PC-3 (cell line): Measurements from ENCODE around the gene LEKR1. TPM values are rescaled to one million over a fixed set of nuclear protein-coding genes. Genes with fewer than 3 reads are reported as not detected.

ENCODE experiments used
- ATAC-seq: fragments of 200-7000 bp; cut with Tn5 transposase; 2 replicates; pipeline ENCODE4 v1.9.1; 2020; ENCODE audit warnings: mild to moderate bottlenecking, moderate library complexity
- BruUV-seq: library from RNA; stranded (reverse); fragments of 400-500 nt; replicated peaks from 2 replicates; lab custom pipeline; 2021; lab: Mats Ljungman, UMichigan
- CTCF ChIA-PET: fragments of 300-600 bp; sonication (Branson Sonifier 250); formaldehyde crosslinking; loops from one replicate; lab custom pipeline; 2022; ENCODE audit warnings: antibody characterized with exemption; lab: Charles Lee
- POLR2A ChIA-PET: fragments of 300-600 bp; sonication (Branson Sonifier 250); formaldehyde crosslinking; loops from one replicate; lab custom pipeline; 2022; ENCODE audit warnings: antibody characterized with exemption; ENCODE audit not compliant: unreplicated experiment; lab: Charles Lee
- DNase-seq: peaks from one replicate; pipeline ENCODE4 v3.0.0-alpha.2; 2015
- H2AFZ ChIP-seq: fragments of 300-600 bp; sonication (generic); 2 replicates; pipeline ENCODE4 v1.6.0; 2016; ENCODE audit warnings: antibody characterized with exemption, low read length
- H3F3A ChIP-seq: fragments of 300-600 bp; sonication (generic); one replicate; pipeline ENCODE4 v1.6.0; 2017; ENCODE audit warnings: antibody characterized with exemption, low read length, control low read depth, mild to moderate bottlenecking; ENCODE audit not compliant: unreplicated experiment
- H3K27ac ChIP-seq: fragments of 300-600 bp; sonication (generic); 2 replicates; pipeline ENCODE4 v1.5.1; 2016; ENCODE audit warnings: mild to moderate bottlenecking, low read length
- H3K27me3 ChIP-seq: fragments of 300-600 bp; sonication (generic); 2 replicates; pipeline ENCODE4 v1.6.1; 2016; ENCODE audit warnings: low read length, mixed read lengths
- H3K36me3 ChIP-seq: fragments of 300-600 bp; sonication (generic); 2 replicates; pipeline ENCODE4 v1.6.1; 2016; ENCODE audit warnings: low read depth, mixed run types, low read length, mixed read lengths
- H3K4me1 ChIP-seq: fragments of 300-600 bp; sonication (generic); 2 replicates; pipeline ENCODE4 v1.5.1; 2016; ENCODE audit warnings: low read length; ENCODE audit not compliant: insufficient read depth
- H3K4me2 ChIP-seq: fragments of 300-600 bp; sonication (generic); 2 replicates; pipeline ENCODE4 v1.6.0; 2016; ENCODE audit warnings: low read length
- H3K4me3 ChIP-seq: fragments of 300-600 bp; sonication (generic); 2 replicates; pipeline ENCODE4 v1.5.1; 2016; ENCODE audit warnings: mild to moderate bottlenecking, low read length, mixed read lengths
- H3K79me2 ChIP-seq: fragments of 300-600 bp; sonication (generic); 2 replicates; pipeline ENCODE4 v1.6.1; 2017; ENCODE audit warnings: low read length, mixed read lengths
- H3K9ac ChIP-seq: fragments of 300-600 bp; sonication (generic); 2 replicates; pipeline ENCODE4 v1.6.0; 2016; ENCODE audit warnings: mild to moderate bottlenecking, low read length
- H3K9me2 ChIP-seq: fragments of 300-600 bp; sonication (generic); replicated peaks from 2 replicates; pipeline ENCODE4 v1.6.1; 2016; ENCODE audit warnings: mixed run types, low read length, mixed read lengths
- H3K9me3 ChIP-seq: fragments of 300-600 bp; sonication (generic); 2 replicates; pipeline ENCODE4 v1.6.1; 2016; ENCODE audit warnings: low read length, mixed read lengths
- H4K20me1 ChIP-seq: fragments of 300-600 bp; sonication (generic); 2 replicates; pipeline ENCODE4 v1.6.1; 2016; ENCODE audit warnings: low read length, mixed read lengths
- EZH2 ChIP-seq: fragments of 300-600 bp; sonication (generic); IDR thresholded peaks from one replicate; pipeline ENCODE4 v1.6.1; 2017; ENCODE audit warnings: antibody characterized with exemption, mild to moderate bottlenecking, low read length; ENCODE audit not compliant: unreplicated experiment
- EZH2phosphoT487 ChIP-seq: fragments of 300-600 bp; sonication (generic); IDR thresholded peaks from 2 replicates; pipeline ENCODE4 v1.6.1; 2018; ENCODE audit warnings: mild to moderate bottlenecking, antibody characterized with exemption, low read length, borderline replicate concordance
- intact Hi-C: fragments of 100-400 bp; cut with micrococcal nuclease; formaldehyde crosslinking; loops from 2 replicates; pipeline ENCODE4 v1.9.0; 2023
- total RNA-seq: library from RNA; depleted of rRNA; stranded (reverse); fragments of >200 nt; gene quantifications from 2 replicates; pipeline ENCODE4 v1.2.3, GENCODE V29; 2014
- TF ChIP-seq, protein P1 (sequence below): fragments of 300-600 bp; sonication (generic); conservative IDR thresholded peaks from 2 replicates; pipeline ENCODE4 v1.5.1; 2017; ENCODE audit warnings: antibody characterized with exemption, low read depth, mild to moderate bottlenecking, low read length

The LEKR1 gene
- total RNA-seq, 1 experiment from 2014 or later, result 0.15 TPM

DNA sequence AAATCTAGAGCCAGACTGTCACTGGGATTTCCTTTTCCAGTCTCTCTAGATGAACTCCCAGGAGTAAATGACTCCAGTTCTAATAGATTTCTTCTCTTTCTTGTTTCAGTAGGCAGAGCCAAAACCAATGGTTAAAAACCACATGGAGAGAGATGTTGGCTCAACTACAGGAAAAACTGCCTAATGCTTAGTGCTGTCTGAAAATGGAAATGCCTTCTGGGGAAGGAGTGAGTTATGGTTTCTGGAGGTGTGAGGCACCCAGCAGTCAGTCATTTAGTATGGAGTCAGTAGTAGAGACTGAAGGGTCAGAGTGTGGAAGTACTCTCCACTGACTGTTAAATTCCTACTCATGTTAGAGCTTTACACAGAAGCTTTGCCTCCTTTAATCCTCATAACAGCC, 197.1 kb downstream of the LEKR1 start:
- H3F3A ChIP-seq, result no peaks in the 10 kb centered on the region
- H3K4me2 ChIP-seq, result no peak overlapping the region
- POLR2A ChIA-PET, result no interaction called here
- H3K4me3 ChIP-seq, result no peak overlapping the region
- no peak for ATAC-seq
- no peaks in the 10 kb centered on the region for H3K36me3 ChIP-seq
- H3K9me2 ChIP-seq, result no peaks in the 10 kb centered on the region
- no peaks in the 10 kb centered on the region for H3K4me1 ChIP-seq
- no peak overlapping the region for H2AFZ ChIP-seq
- H4K20me1 ChIP-seq, result no peaks in the 10 kb centered on the region
- no TSS peak for BruUV-seq
- no peak overlapping the region for H3K27ac ChIP-seq
- no peaks in the 10 kb centered on the region for H3K27me3 ChIP-seq
- no peak overlapping the region for H3K9ac ChIP-seq
- CTCF ChIA-PET, result no interaction called here
- TF ChIP-seq, protein P1, sequence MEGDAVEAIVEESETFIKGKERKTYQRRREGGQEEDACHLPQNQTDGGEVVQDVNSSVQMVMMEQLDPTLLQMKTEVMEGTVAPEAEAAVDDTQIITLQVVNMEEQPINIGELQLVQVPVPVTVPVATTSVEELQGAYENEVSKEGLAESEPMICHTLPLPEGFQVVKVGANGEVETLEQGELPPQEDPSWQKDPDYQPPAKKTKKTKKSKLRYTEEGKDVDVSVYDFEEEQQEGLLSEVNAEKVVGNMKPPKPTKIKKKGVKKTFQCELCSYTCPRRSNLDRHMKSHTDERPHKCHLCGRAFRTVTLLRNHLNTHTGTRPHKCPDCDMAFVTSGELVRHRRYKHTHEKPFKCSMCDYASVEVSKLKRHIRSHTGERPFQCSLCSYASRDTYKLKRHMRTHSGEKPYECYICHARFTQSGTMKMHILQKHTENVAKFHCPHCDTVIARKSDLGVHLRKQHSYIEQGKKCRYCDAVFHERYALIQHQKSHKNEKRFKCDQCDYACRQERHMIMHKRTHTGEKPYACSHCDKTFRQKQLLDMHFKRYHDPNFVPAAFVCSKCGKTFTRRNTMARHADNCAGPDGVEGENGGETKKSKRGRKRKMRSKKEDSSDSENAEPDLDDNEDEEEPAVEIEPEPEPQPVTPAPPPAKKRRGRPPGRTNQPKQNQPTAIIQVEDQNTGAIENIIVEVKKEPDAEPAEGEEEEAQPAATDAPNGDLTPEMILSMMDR, result no peak
- no peak for TF ChIP-seq EZH2
- no peak for TF ChIP-seq EZH2phosphoT487
- intact Hi-C loops, result no loop called here
- H3K79me2 ChIP-seq, result no peaks in the 10 kb centered on the region
- H3K9me3 ChIP-seq, result no peaks in the 10 kb centered on the region
- no peak for DNase-seq

DNA sequence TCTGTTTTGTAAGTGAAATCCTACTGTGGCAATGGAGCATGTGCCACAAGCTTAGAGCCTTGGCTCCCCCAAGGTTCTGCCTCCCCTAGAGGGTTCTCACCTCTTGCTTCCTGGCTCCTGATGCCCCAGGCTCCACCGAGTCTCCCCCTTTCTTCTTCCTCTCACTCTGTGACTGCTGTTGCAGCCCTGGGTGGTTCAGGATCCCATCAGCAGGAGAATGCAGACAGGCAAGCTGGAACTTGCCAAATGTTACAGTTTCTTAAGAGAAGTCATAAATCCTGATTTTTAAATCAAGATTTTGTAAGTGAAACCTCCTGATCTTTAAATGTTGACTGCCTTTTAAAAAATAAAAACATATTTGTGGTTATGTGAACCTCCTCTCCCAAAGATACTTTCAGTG, 199.9 kb downstream of the LEKR1 start:
- Histone ChIP-seq H3K4me3 (no peak overlapping the region), H3K36me3 (no peaks in the 10 kb centered on the region), H3K9me3 (no peaks in the 10 kb centered on the region), H3K79me2 (no peaks in the 10 kb centered on the region), H3K4me2 (no peak overlapping the region), H3K27me3 (no peaks in the 10 kb centered on the region), H3K9ac (no peak overlapping the region), H3K9me2 (no peaks in the 10 kb centered on the region), H3K4me1 (no peaks in the 10 kb centered on the region), H3F3A (no peaks in the 10 kb centered on the region), H3K27ac (no peak overlapping the region), H2AFZ (no peak overlapping the region), H4K20me1 (no peaks in the 10 kb centered on the region)
- POLR2A ChIA-PET, result interaction anchor here (0.7 kb wide), 1 partner anchor 163 kb away, joined by 7 read pairs; no protein-coding TSS in a partner anchor
- DNase-seq, result no peak
- intact Hi-C loops, result no loop called here
- TF ChIP-seq EZH2phosphoT487, result no peak
- TF ChIP-seq, protein P1, result no peak
- no peak for ATAC-seq
- CTCF ChIA-PET, result no interaction called here
- BruUV-seq, result no TSS peak

DNA sequence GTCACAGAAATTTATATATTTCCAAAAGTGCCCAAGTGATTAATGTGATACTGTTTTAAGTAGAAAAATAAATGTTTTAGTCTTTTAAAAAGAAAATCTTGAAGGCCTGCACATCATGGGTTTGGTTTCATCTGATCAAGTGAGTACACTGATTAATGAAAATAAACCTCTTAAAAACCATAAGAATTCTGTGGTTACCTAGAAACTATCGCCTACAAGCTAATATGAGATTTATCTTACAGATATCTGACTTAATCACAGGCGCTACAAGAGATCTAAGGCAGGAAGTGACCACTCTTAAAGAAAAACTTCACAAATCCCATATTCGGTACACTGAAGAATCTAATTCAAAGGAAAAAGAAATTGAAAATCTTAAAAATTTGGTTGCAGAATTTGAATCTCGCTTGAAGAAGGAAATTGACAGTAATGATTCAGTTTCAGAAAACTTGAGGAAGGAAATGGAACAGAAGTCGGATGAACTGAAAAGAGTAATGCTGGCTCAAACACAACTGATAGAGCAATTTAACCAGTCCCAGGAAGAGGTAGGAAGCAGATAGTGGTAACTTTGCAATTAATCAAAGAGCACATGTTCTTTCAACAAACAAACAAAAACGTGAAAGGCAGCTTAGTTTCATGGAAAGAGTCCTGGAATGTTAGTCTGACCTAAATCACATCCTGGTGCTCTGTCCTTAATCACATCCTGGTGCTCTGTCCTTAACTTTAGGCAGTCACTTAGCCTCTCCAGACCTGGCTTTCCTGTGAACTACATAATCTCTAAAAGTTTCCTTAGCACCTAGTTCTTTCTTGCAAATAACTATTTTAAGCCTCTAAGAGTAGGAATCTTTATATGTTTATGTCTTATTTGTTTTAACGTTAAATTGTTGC, 201.9 kb downstream of the LEKR1 start:
- H3K27ac ChIP-seq, result no peak overlapping the region
- no peak overlapping the region for H3K9ac ChIP-seq
- DNase-seq, result no peak
- no peaks in the 10 kb centered on the region for H3K27me3 ChIP-seq
- H3K36me3 ChIP-seq, result no peaks in the 10 kb centered on the region
- no peak overlapping the region for H3K4me3 ChIP-seq
- no peaks in the 10 kb centered on the region for H3K4me1 ChIP-seq
- CTCF ChIA-PET, result no interaction called here
- no TSS peak for BruUV-seq
- H3F3A ChIP-seq, result no peaks in the 10 kb centered on the region
- TF ChIP-seq, protein P1, result no peak
- TF ChIP-seq EZH2 (no peak), EZH2phosphoT487 (no peak)
- no peaks in the 10 kb centered on the region for H3K9me2 ChIP-seq
- no peak overlapping the region for H2AFZ ChIP-seq
- H4K20me1 ChIP-seq, result no peaks in the 10 kb centered on the region
- no peaks in the 10 kb centered on the region for H3K9me3 ChIP-seq
- no peak overlapping the region for H3K4me2 ChIP-seq
- ATAC-seq, result no peak
- POLR2A ChIA-PET, result no interaction called here
- no peaks in the 10 kb centered on the region for H3K79me2 ChIP-seq
- intact Hi-C loops, result no loop called here
